OCI-LY1 (cell line): Measurements from ENCODE around the gene NTNG1.

Experiments used
- H2AFZ ChIP-seq: fragments of 200-600 bp; sonication (generic), shearing (Covaris generic); 2 replicates; pipeline ENCODE4 v1.6.0; 2014; ENCODE audit warnings: antibody characterized with exemption, mild to moderate bottlenecking, low read length
- H3F3A ChIP-seq: fragments of 200-600 bp; sonication (generic), shearing (Covaris generic); 2 replicates; pipeline ENCODE4 v1.6.0; 2014; ENCODE audit warnings: mild to moderate bottlenecking, antibody characterized with exemption, low read length, moderate library complexity; ENCODE audit not compliant: insufficient read depth
- H3K27ac ChIP-seq: fragments of 200-600 bp; sonication (generic); 2 replicates; pipeline ENCODE4 v1.5.1; 2014; ENCODE audit warnings: low read length, mixed run types, mild to moderate bottlenecking, low read depth; ENCODE audit not compliant: poor library complexity, severe bottlenecking
- H3K27me3 ChIP-seq: fragments of 200-600 bp; sonication (generic); 2 replicates; pipeline ENCODE4 v1.6.0; 2014; ENCODE audit warnings: antibody characterized with exemption, mild to moderate bottlenecking, low read length, moderate library complexity; ENCODE audit not compliant: insufficient read depth
- H3K36me3 ChIP-seq: fragments of 200-600 bp; sonication (generic); 2 replicates; pipeline ENCODE4 v1.6.1; 2014; ENCODE audit warnings: mild to moderate bottlenecking, antibody characterized with exemption, low read length, moderate library complexity, mixed read lengths; ENCODE audit not compliant: insufficient read depth
- H3K4me1 ChIP-seq: fragments of 200-600 bp; sonication (generic); 2 replicates; pipeline ENCODE4 v1.5.1; 2014; ENCODE audit warnings: mild to moderate bottlenecking, low read length, moderate library complexity; ENCODE audit not compliant: insufficient read depth, severe bottlenecking
- H3K4me2 ChIP-seq: fragments of 200-600 bp; sonication (generic), shearing (Covaris generic); 2 replicates; pipeline ENCODE4 v1.6.1; 2014; ENCODE audit warnings: low read length
- H3K4me3 ChIP-seq: fragments of 200-600 bp; sonication (generic); 2 replicates; pipeline ENCODE4 v1.5.1; 2014; ENCODE audit warnings: low read length, low read depth, mild to moderate bottlenecking, mixed read lengths; ENCODE audit not compliant: poor library complexity, severe bottlenecking
- H3K79me2 ChIP-seq: fragments of 200-600 bp; shearing (Covaris generic); 2 replicates; pipeline ENCODE4 v1.6.1; 2016; ENCODE audit warnings: mixed run types, low read length, mixed read lengths; ENCODE audit not compliant: insufficient read depth
- H3K9ac ChIP-seq: fragments of 200-600 bp; sonication (generic), shearing (Covaris generic); 2 replicates; pipeline ENCODE4 v1.6.1; 2014; ENCODE audit warnings: mild to moderate bottlenecking, low read length, mixed read lengths
- H3K9me2 ChIP-seq: fragments of 200-600 bp; sonication (generic), shearing (Covaris generic); 2 replicates; pipeline ENCODE4 v1.6.1; 2014; ENCODE audit warnings: low read depth, mild to moderate bottlenecking, low read length, mixed read lengths
- H3K9me3 ChIP-seq: fragments of 200-600 bp; shearing (Covaris generic); 2 replicates; pipeline ENCODE4 v1.6.1; 2014; ENCODE audit warnings: low read length, mixed read lengths
- H4K20me1 ChIP-seq: fragments of 200-600 bp; sonication (generic), shearing (Covaris generic); 2 replicates; pipeline ENCODE4 v1.6.0; 2016; ENCODE audit warnings: mild to moderate bottlenecking, low read length; ENCODE audit not compliant: insufficient read depth
- EZH2 ChIP-seq: fragments of 200-600 bp; sonication (generic), shearing (Covaris generic); IDR thresholded peaks from 2 replicates; pipeline ENCODE4 v1.8.0; 2017; ENCODE audit warnings: borderline replicate concordance, mixed run types, mild to moderate bottlenecking, antibody characterized with exemption, low read length, moderate library complexity, mixed read lengths
- TF ChIP-seq, protein P1 (sequence below): fragments of 200-600 bp; sonication (generic), shearing (Covaris generic); IDR thresholded peaks from 2 replicates; pipeline ENCODE4 v1.5.1; 2017; ENCODE audit warnings: mild to moderate bottlenecking, antibody characterized with exemption, low read length, moderate library complexity, mixed read lengths

Gene NTNG1

DNA sequence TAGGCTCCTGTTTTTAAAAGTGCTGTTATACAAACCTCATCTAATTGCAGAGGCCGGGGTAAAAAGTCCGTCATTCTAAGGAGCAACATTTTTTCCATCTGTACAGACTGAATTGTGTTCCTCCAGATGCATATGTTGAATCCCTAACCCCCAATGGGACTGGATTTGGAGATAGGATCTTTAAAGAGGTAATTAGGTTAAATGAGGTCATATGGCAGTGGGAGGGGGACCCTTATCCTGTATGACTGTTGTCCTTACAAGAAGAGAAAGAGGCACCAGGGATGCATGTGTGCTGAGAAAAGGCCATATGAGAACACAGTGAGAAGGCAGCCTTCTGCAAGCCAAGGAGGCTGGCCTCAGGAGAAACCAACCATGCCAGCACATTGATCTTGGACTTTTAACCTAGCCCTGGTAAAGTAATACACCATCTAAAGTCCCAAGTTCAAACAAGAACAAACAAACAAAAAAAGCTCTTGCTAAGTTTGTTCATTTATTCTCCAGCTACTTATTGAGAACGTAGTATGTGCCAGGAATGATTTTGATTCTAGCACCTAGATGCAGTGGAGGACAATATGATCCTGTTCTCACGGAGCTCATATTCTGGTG is 352.4 kb downstream of the NTNG1 start:
- Histone ChIP-seq H3K4me3 (no peak overlapping the region), H2AFZ (no peak overlapping the region), H3K27me3 (no peaks in the 10 kb centered on the region; the same call in 1 of the 2 replicates), H3K4me1 (no peaks in the 10 kb centered on the region), H3K4me2 (no peak overlapping the region), H4K20me1 (no peaks in the 10 kb centered on the region), H3K9me2 (no peaks in the 10 kb centered on the region), H3K9me3 (no peaks in the 10 kb centered on the region), H3K36me3 (no peaks in the 10 kb centered on the region), H3K9ac (no peak overlapping the region), H3F3A (no peaks in the 10 kb centered on the region), H3K79me2 (no peaks in the 10 kb centered on the region), H3K27ac (no peak overlapping the region)
- TF ChIP-seq, protein P1, sequence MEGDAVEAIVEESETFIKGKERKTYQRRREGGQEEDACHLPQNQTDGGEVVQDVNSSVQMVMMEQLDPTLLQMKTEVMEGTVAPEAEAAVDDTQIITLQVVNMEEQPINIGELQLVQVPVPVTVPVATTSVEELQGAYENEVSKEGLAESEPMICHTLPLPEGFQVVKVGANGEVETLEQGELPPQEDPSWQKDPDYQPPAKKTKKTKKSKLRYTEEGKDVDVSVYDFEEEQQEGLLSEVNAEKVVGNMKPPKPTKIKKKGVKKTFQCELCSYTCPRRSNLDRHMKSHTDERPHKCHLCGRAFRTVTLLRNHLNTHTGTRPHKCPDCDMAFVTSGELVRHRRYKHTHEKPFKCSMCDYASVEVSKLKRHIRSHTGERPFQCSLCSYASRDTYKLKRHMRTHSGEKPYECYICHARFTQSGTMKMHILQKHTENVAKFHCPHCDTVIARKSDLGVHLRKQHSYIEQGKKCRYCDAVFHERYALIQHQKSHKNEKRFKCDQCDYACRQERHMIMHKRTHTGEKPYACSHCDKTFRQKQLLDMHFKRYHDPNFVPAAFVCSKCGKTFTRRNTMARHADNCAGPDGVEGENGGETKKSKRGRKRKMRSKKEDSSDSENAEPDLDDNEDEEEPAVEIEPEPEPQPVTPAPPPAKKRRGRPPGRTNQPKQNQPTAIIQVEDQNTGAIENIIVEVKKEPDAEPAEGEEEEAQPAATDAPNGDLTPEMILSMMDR: no peak
- no peak for TF ChIP-seq EZH2

GRCh38 chr1:107494061-107494460 is 353.2 kb downstream of the NTNG1 start:
- Histone ChIP-seq H2AFZ (no peak overlapping the region), H3K4me2 (no peak overlapping the region), H4K20me1 (no peaks in the 10 kb centered on the region), H3K9me2 (no peaks in the 10 kb centered on the region), H3F3A (no peaks in the 10 kb centered on the region), H3K79me2 (no peaks in the 10 kb centered on the region), H3K9me3 (no peaks in the 10 kb centered on the region), H3K36me3 (no peaks in the 10 kb centered on the region), H3K4me1 (no peaks in the 10 kb centered on the region), H3K27me3 (no peaks in the 10 kb centered on the region; the same call in 1 of the 2 replicates), H3K27ac (no peak overlapping the region), H3K9ac (no peak overlapping the region), H3K4me3 (no peak overlapping the region)
- no peak for TF ChIP-seq EZH2
- TF ChIP-seq, protein P1: no peak

- no peak overlapping the region for H3K9ac ChIP-seq
- H3K27ac ChIP-seq: no peak overlapping the region
- no peak overlapping the region for H3K4me2 ChIP-seq
- H2AFZ ChIP-seq: no peak overlapping the region
- H3K9me2 ChIP-seq: no peaks in the 10 kb centered on the region
- no peaks in the 10 kb centered on the region for H3K79me2 ChIP-seq
- no peak overlapping the region for H3K4me3 ChIP-seq
- H3K36me3 ChIP-seq: no peaks in the 10 kb centered on the region
- TF ChIP-seq, protein P1: no peak
- TF ChIP-seq EZH2: no peak
- no peaks in the 10 kb centered on the region for H3F3A ChIP-seq
- H3K27me3 ChIP-seq: no peaks in the 10 kb centered on the region; the same call in 1 of the 2 replicates
- H4K20me1 ChIP-seq: no peaks in the 10 kb centered on the region
- no peaks in the 10 kb centered on the region for H3K9me3 ChIP-seq
- no peaks in the 10 kb centered on the region for H3K4me1 ChIP-seq
These were observed 355.2 kb downstream of the NTNG1 start for GRCh38 chr1:107496002-107496401.
